ENCODE data around the gene RFPL1.
"Not testable (repeated sequence)": the region's sequence is repeated elsewhere in the genome, so short reads cannot be mapped to it uniquely, and the experiment has no call there.

Gene RFPL1

DNA sequence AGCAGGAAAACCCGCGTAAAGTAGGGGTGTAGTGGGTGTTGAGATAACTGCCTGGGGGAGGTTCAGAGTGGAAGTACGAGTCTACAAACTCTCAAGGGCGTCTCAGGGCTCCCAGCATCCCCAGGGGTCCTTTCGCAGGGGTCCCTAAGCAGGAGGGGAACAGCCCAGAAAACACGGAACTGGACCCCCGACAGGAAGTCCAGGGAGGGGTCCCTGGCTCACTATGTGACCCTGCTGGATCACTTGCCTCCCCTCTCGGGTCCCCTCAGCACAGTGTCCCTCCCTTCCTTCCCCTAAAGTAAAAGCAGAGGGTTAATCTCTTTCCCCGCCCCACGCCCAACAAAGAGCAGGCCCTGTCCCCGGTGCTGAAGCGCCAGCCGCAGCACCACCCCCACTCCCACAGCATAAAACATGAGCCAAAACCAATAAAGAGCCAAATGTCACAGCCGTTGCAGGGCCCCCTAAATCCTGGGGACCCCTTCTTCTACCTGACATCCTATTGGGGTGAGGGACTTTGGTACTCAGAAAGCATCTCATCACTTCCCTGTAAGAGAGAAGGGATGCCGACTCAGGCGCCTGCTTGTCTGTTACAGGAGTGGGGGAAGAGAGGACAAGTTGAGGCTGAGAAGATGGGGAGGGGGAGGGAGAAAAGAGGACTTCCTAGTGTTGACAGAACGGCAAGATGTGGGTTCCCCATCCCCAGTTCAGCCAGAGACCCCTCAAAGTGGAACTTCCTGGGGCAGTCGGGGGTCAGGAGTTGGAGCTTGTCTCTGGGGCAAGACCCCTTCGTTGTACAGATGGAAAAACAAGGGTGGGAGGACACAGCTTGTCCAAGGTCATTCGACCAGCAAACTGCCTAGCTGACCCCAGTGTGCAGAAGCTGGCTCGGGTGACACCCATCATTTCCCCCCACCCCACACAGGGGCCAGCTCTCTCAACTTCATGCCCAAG is 40.2 kb downstream of the RFPL1 start:
- DNase-seq (ENCODE audit: low read depth in 2 of 2, low spot score in 1 of 2) = no peak

DNA sequence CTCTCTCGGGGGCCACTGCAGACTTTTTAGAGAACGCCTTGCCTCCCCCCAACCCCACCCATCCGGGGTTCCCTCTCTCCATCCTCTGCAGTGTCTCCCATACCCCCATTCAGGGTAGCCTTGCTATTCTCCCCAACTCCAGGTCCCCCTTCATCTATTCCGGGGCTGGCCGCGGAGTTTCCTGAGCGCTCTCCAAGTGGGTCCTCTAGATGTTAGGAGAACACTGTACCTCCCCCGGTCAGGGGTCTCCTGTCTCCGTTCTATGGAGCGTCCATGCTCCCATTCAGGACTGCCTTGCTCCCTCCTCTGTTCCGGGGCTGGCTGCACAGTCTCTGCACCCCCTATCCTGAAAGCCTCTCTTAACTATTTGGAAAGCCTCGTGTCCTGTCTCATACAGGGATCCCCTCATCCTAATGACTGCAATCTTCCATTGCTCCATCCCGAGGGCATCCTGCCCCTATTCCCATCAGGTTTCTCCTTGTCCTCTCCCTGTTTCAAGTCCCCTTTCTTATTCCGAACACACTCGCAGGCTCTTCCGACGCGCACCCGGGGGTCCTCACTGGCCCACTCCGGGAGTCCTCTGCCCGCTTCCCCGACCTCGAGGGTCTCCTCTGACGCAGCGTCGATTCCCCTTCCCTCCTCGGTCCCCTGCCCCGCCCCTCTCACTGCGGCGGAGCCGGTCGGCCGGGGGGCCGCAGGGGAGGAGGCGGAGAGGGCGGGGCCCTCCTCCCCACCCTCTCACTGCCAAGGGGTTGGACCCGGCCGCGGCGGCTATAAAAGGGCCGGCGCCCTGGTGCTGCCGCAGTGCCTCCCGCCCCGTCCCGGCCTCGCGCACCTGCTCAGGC is 41.3 kb downstream of the RFPL1 start, which contains the start of gene NEFH:
TSS of gene NEFH (plus strand) at position 802 of the 845 bp plus-strand sequence. CDS start 45 bp downstream, outside the sequence.
- no peak for DNase-seq (ENCODE audit: low read depth in 2 of 2, low spot score in 1 of 2)

DNA sequence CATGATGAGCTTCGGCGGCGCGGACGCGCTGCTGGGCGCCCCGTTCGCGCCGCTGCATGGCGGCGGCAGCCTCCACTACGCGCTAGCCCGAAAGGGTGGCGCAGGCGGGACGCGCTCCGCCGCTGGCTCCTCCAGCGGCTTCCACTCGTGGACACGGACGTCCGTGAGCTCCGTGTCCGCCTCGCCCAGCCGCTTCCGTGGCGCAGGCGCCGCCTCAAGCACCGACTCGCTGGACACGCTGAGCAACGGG is 41.8 kb downstream of the RFPL1 start:
- DNase-seq (ENCODE audit: low read depth in 2 of 2, low spot score in 1 of 2) = no peak

DNA sequence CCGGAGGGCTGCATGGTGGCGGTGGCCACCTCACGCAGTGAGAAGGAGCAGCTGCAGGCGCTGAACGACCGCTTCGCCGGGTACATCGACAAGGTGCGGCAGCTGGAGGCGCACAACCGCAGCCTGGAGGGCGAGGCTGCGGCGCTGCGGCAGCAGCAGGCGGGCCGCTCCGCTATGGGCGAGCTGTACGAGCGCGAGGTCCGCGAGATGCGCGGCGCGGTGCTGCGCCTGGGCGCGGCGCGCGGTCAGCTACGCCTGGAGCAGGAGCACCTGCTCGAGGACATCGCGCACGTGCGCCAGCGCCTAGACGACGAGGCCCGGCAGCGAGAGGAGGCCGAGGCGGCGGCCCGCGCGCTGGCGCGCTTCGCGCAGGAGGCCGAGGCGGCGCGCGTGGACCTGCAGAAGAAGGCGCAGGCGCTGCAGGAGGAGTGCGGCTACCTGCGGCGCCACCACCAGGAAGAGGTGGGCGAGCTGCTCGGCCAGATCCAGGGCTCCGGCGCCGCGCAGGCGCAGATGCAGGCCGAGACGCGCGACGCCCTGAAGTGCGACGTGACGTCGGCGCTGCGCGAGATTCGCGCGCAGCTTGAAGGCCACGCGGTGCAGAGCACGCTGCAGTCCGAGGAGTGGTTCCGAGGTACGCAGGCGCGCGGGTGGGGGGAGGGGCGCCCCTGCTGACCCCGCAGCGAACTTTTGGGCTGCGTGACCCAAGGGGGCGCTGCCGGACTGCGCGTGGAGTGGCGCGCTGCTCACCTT is 42.3 kb downstream of the RFPL1 start:
- no peak for DNase-seq (ENCODE audit: low read depth in 2 of 2, low spot score in 1 of 2)

DNA sequence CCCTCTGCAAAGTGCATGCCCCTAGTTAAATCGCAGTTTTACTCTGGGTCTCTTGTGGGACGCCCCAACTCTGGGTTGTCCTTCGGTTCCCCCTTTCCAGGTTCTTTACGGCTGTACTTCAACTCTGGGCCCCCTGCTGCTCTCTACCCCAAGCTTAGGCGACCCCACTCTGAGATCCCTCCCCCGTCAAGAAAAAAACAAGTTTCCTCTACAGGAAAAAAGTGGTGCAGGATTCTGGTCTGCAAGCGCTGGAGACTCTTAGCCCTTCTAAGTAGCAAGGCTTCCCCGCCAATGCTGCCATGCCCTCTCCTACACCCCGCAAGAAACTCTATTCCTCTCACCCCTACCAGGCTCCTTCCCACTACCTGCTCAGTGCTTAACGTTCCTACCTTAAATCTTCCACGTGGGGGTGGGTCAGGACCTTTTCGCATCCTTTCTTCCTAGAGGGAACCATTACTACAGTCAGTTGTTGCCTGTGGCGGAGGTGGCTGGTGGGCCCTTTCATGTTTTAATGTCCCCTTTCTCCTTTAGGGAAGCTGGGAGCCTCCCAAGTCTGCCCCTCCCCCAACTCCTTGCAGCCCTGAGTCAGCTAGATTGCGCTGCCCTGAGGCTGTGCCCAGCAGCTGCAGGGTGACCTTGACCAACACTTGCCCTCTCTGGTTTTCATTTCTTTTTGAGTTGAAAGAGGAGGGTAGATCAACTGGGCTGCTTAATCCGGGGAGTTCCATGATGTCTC is 43.0 kb downstream of the RFPL1 start:
- DNase-seq (ENCODE audit: low read depth in 2 of 2, low spot score in 1 of 2) = no peak

DNA sequence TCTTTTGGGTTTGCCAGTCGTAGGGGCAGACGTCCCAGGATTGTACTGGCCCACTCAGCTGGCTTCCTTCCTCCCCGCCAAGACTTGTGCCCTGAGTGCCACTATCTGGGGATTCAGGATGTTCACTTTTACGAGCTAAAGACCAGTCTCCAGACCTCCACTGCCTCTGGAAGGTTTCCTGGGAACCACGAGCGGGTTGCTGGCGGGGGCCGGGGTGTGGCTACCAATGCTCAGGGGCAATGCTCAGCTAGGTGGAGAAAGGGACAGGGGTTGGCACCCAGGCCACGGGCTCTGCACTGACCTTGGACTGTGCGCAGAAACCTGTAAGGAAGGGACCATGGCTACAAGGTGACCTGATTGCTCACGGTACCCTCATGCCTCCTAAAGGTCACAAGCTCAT is 43.9 kb downstream of the RFPL1 start:
- DNase-seq (ENCODE audit: low read depth in 2 of 2, low spot score in 1 of 2) = no peak

DNA sequence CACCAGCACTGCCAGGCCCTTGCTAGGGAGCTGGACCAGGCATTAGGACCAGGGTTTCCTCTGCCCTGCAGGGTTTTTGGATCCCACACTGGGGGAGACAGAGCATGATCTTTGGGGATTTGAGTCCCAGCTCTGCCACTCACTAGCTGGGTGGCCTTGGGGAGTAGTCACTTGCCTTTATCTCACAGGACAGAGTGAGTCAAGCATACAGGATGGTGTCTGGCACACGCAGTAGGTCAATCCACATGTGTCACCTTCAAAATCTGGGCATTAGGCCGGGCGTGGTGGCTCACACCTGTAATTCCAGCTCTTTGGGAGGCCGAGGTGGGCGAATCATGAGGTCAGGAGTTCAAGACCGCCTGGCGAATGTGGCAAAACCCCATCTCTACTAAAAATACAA is 44.3 kb downstream of the RFPL1 start:
- no peak for DNase-seq (ENCODE audit: low read depth in 2 of 2, low spot score in 1 of 2)

DNA sequence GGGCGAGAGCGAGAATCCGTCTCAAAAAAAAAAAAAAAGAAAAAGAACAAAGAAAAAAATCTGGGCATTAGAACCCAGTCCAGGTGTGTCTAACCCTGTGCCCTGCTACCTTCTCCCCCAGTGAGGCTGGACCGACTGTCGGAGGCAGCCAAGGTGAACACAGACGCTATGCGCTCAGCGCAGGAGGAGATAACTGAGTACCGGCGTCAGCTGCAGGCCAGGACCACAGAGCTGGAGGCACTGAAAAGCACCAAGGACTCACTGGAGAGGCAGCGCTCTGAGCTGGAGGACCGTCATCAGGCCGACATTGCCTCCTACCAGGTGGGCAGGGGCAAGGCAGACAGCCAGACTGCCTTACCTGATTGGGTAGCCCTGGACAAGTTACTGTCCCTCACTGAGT is 44.9 kb downstream of the RFPL1 start:
- no peak for DNase-seq (ENCODE audit: low read depth in 2 of 2, low spot score in 1 of 2)

DNA sequence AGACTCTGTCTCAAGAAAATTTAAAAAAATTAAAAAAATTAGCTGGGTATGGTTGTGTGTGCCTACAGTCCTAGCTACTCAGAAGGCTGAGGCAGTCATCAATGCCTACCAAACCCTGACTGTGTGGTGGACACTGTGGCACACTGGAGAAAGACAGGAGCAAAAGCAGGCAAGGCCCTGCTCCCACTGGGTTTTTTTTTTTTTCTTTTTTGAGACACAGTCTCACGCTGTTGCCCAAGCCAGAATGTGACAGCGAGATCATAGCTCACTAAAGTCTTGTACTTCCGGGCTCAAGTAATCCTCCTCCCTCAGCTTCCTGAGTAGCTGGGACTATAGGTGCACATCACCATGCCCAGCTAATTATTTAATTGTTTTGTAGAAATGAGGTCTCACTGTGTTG is 46.3 kb downstream of the RFPL1 start:
- DNase-seq (ENCODE audit: low read depth in 2 of 2, low spot score in 1 of 2) = no peak

DNA sequence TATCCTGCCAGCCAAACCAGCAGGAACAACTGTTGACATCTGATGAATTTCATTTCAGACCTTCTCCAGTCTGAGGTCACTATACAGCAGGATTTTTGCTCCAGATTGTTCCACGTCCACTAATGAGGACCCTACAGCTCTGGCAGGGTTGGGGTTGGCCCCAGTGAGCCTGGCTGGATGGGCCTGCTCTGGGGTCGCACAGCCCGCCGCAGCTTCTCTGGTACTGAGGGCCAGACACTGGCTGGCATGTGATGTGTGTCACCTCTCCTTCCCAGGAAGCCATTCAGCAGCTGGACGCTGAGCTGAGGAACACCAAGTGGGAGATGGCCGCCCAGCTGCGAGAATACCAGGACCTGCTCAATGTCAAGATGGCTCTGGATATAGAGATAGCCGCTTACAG is 47.1 kb downstream of the RFPL1 start:
- DNase-seq (ENCODE audit: low read depth in 2 of 2, low spot score in 1 of 2) = no peak

DNA sequence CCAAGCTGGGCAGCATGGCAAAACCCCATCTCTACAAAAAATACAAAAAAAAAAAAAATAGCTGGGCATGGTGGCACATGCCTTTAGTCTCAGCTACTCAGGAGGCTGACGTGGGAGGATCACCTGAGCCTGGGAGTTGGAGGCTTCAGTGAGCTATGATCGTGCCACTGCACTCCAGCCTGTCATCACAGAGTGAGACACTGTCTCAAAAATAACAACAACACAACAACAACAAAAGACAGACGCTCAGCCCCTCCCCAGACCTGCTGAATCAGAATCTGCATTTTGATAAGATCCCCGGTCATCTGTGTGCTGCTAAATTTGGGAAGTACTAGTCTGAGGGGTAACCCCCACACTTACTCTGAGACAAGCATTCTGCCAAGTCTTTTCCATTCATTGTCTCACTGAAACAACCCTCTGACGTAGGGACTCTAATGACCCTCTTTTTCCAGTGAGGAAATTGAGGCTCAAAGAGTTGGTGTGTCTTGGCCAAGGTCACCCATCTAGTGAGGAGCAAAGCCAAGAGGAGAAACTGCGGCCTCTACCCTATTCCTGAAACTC is 49.1 kb downstream of the RFPL1 start:
- DNase-seq (ENCODE audit: low read depth in 2 of 2, low spot score in 1 of 2) = no peak

DNA sequence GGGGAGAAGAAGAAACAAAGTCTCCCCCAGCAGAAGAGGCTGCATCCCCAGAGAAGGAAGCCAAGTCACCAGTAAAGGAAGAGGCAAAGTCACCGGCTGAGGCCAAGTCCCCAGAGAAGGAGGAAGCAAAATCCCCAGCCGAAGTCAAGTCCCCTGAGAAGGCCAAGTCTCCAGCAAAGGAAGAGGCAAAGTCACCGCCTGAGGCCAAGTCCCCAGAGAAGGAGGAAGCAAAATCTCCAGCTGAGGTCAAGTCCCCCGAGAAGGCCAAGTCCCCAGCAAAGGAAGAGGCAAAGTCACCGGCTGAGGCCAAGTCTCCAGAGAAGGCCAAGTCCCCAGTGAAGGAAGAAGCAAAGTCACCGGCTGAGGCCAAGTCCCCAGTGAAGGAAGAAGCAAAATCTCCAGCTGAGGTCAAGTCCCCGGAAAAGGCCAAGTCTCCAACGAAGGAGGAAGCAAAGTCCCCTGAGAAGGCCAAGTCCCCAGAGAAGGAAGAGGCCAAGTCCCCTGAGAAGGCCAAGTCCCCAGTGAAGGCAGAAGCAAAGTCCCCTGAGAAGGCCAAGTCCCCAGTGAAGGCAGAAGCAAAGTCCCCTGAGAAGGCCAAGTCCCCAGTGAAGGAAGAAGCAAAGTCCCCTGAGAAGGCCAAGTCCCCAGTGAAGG is 50.9 kb downstream of the RFPL1 start:
- DNase-seq (ENCODE audit: low read depth in 2 of 2, low spot score in 1 of 2) = not testable (repeated sequence)

DNA sequence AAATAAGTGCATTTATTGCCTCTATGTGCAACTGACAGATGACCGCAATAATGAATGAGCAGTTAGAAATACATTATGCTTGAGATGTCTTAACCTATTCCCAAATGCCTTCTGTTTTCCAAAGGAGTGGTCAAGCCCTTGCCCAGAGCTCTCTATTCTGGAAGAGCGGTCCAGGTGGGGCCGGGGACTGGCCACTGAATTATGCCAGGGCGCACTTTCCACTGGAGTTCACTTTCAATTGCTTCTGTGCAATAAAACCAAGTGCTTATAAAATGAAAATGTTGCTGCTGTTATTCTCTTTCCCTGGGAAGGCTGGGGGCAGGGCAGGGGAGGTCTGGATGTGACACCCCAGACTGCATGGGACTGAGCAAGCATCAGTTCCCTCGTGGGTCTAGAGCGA is 52.6 kb downstream of the RFPL1 start:
- DNase-seq (ENCODE audit: low read depth in 2 of 2, low spot score in 1 of 2) = no peak
